Activated gamma-delta T cell treated with Interleukin-2 at 50 U/mL for 16 hours (primary cell): ENCODE measurements around the gene A3GALT2.

ENCODE experiments used
- DNase-seq: peaks from one replicate; pipeline ENCODE4 v3.0.0-alpha.2; 2020

The A3GALT2 gene

DNA sequence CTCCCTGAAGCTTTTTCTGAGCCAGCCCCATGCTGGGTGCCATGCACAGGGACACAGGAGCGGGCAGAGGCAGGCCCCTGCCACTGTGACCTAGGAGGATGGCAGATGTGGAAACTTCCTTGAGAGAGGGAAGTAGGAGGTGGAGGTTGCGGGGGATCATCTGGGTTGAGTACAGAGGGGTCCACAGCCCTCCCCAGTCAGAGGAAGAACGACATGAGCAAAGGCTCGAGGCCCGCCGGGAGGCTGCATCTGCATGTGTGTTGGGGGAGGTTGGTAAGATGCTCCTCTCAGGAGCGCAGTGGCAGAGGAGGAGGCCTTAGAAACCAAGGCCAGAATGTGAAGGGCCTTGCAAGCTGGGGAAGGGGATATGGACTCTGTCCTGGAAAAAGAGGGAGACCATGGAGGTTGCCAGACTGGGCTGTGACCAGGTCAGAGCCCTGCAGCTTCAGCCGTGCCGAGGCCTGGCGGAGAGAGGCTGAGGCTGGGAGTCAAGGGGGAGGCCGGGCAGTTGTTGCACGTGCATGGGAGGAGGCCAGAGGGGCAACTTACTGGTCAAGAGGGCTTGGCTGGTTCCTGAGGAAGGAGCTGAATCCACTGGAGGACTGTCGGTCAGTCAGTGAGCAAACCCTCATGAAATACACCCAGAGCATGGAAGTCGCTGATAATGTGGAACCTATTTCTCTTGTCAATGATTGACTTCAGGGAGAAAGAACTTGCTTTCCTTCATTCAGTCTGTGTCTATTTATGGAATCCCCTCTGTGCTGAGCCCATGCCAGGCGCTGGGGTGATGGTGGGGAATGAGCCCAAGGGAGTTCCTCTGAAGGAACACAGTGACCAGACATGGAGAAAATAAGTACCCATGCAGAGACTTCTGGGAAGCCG lies 31.7 kb downstream of the A3GALT2 start:
- no peak for DNase-seq

GRCh38 chr1:33287317-33287716 lies 33.6 kb downstream of the A3GALT2 start:
- DNase-seq = no peak

DNA sequence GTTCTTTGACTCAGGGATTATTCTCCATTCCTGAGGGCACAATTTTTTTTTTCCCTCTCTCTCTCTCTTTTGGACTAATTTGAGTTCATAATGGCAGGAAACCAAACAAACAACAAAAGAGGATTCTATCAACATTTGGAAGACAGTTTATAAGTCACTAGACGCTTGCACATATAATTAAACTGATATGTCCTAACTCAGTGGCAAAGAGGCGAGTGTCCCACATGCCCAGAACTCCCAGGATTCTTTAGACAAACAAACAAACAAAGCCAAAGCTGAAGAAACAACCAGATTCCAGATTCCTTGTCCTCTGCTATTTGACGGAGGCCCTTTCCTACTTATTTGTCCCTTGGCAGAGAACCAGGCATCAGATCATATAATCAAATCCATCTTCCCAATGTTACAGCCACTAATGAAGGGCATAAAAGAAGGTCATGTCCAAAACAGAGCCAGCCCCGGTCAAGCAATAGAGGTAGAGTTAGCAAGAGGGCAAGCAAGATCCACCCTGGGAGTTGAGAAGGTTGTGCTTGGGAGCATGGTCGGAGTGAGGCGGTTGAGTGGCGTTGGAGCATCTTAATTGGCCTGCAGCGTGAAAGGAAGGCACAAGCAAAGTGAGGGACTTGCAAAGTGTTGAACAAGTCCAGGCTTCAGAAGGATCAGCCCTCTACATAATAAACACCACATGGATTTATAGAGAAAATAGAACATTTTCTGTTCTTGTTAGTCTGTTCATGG lies 34.3 kb downstream of the A3GALT2 start:
- no peak for DNase-seq

DNA sequence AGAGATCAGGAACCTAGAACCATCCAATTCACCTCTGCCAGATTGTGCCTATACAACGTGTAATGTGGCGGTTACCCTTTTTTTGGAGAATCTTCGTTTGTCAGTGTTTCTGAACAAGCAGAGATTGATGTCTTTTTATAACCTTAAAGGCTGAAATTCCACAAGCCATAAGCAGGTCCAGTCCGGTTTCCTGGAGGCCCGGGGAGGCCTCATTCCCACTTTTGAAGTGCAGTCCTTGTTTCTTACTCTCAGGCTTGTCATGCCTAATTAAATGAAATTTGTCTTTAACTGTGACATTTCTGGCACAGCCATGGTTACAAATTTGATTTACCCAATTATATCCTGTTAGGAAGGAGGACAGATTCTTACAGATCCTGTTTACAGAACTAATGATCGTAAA lies 36.8 kb downstream of the A3GALT2 start:
- DNase-seq = no peak

GRCh38 chr1:33282791-33283190 lies 38.1 kb downstream of the A3GALT2 start:
- DNase-seq = no peak

GRCh38 chr1:33281554-33282303 lies 39.2 kb downstream of the A3GALT2 start:
- no peak for DNase-seq

GRCh38 chr1:33280091-33280661 lies 40.7 kb downstream of the A3GALT2 start:
- DNase-seq = no peak

DNA sequence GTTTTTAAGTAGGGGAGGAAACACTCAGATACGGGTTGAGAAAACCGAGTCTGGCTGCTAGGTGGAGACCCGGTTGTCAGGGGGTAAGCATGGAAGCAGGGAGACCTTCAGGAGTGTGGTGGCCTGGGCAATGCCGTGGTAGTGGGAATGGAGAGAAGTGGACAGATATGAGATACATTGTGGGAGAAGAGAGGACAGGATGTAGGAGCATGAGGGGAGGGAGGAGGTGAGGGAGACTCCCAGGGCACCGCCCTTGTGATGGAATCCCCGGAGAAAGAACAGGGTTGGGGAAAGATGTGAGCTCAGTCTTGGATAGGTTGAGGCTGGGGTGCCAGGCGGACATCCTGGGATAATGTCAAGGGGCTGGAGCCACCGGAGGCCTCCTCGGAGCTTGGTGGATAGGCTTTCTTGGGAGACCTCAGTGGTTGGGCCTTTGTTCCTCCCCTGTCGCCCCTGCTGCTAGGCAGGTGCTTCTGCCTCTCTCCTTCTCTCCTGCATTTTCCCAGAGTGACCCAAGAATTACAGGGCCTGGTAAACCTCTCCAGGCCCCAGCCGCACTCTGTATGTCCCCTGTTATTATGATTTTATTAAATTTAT lies 43.3 kb downstream of the A3GALT2 start:
- DNase-seq = no peak

GRCh38 chr1:33276573-33277298 lies 44.2 kb downstream of the A3GALT2 start:
- no peak for DNase-seq

DNA sequence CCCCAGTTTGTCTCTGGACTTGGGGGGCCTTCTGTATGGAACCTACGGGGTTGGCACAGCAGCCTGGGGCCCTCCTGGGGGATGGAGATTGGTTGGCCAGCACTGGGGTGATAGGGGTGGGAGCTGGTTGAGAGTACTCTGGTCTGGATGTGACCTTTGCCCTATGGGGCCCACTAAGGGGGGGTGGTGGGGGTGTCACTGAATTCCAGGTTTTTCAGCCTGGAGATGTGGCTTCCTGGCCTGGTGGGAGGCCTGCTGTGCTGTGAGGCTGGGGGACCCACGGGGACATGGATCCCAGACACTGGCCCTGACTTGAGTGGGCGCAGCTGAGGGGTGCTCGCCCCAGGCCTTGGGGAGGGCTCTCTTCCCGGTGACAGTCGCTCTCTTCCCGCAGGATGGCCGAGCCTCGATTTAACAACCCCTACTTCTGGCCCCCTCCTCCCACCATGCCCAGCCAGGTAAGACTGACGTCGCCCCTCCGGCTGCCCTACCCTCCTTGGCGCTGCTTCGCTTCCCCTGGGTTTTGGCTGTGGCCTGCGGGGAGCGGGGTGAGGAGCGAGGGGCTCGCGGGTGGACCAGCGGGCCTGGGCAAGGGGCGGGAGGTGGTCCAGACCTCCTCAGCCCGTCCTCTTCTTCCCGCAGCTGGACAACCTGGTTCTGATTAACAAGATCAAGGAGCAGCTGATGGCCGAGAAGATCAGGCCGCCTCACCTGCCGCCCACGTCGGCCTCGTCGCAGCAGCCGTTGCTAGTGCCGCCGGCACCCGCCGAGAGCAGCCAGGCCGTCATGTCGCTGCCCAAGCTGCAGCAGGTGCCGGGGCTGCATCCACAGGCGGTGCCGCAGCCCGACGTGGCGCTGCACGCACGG lies 45.0 kb downstream of the A3GALT2 start:
- DNase-seq = no peak

GRCh38 chr1:33275195-33275594 lies 45.7 kb downstream of the A3GALT2 start:
- no peak for DNase-seq

DNA sequence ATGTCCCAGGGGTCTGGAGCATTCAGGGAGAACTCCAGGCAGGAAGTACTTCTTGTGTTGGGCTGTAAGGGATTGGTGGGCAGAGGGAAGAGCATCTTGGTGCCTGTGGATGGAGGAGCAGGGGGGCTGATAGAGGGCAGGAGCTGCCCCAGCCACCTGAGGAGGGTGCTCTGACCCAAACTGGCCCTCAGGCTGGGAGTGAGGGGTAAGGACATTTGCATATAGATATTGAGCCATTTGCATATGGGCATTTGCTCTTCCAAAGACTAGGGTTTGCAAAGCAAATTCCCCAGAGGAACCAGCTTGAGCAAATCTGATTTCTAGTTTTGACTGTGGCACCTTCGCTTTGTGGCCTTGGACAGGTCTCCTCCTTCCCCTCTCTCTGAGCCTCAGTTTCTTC lies 46.5 kb downstream of the A3GALT2 start:
- DNase-seq = no peak

GRCh38 chr1:33273961-33274371 lies 46.9 kb downstream of the A3GALT2 start:
- DNase-seq = no peak

- DNase-seq = no peak
Measured at GRCh38 chr1:33273406-33273805, 47.5 kb downstream of the A3GALT2 start.

DNA sequence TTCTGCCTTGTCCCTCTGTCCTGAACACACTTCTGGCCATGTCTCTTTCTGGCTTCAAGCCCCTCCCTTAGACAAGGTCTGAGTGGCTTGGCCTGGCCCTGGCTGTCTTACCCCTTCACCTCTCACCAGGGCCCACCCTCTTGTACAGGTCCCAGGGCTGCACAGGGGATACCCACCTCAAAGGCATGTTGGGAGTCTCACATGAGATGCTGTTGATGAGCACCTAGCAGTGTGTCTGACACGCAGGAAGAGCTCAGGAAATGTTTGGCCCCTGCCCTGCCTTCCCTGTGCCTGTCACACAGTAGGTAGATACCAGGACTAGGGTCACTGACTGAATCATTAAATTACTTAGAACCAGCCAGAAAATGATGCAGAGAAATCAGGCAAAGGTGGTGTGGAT lies 48.0 kb downstream of the A3GALT2 start:
- DNase-seq = no peak

DNA sequence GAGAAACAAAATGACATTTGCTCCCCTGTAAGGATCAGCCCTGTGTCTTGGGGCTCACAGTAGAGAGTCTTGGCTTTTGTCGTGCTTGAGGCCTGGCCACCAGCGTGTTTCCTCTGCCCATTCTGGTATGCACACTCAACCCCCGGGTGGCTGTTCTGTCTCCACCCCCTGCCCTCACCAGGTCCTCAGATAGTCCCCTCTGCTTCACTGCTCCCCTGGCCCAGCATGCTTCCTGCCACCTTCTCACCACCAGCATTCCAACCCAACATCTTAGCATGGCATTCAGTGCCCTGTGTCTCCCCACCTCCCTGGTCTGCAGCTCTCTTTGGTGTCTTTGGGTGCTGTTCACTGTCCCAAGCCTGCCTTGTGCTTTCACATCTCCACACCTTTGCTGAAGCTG lies 48.4 kb downstream of the A3GALT2 start:
- no peak for DNase-seq

DNA sequence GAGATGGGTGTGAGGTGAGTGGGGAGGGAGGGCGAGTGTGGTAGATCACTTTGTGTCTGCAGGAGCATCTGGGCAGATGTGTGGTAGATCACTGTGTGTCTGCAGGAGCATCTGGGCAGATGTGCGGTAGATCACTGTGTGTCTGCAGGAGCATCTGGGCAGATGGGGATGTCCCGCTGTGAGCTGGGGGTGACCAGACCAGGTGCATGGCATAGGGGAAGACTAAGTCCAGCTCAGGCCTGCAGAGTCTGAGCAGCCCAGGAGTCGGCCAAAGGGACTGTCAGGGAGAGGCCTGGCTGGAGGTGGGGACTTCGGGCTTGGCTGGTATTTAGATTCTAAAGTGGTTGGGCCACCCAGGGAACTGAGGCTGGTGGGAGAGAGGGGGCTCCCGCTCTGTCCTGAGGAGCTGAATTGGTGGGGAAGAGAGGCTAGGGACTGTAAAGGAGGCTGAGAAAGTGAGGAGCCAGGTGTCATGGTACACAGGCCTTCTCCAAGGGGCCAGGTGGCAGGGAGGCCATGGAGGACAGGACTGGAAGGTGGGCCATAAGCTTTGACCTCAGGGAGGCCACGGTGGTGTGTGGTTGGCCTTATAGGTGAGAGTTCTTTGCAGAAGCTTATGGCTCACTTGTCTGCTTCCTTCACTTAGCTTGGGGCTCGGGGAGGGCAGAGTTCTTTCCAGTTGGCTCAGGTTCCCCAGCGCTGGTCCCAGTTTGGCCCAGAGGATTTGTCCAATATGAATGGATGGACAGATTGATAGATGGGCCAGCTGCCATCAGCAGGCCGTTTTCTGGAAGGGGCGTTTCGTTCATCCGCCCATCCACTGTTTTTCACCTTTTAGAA lies 49.0 kb downstream of the A3GALT2 start:
- DNase-seq = no peak

GRCh38 chr1:33270808-33271465 lies 50.0 kb downstream of the A3GALT2 start:
- no peak for DNase-seq

GRCh38 chr1:33270379-33270778 lies 50.5 kb downstream of the A3GALT2 start:
- no peak for DNase-seq
